GM12892 (cell line): ENCODE measurements around the gene TAOK3.
"Not testable (repeated sequence)": the region's sequence is repeated elsewhere in the genome, so short reads cannot be mapped to it uniquely, and the experiment has no call there.

Experiments used
- DNase-seq: peaks from one replicate; pipeline ENCODE4 v3.0.0; 2011; ENCODE audit not compliant: insufficient read length
- FAIRE-seq: peaks from 2 replicates; lab custom pipeline; 2011; peaks lifted over from hg19 to GRCh38; lab: Jason Lieb, UNC
- POLR2A ChIP-seq: IDR thresholded peaks from 2 replicates; pipeline ENCODE4 v1.6.1; 2011; ENCODE audit warnings: low read depth, low read length, control low read depth
- POLR2AphosphoS5 ChIP-seq: IDR thresholded peaks from 2 replicates; pipeline ENCODE4 v1.6.1; 2011; ENCODE audit warnings: low read depth, low read length, control low read depth
- TAF1 ChIP-seq: IDR thresholded peaks from 2 replicates; pipeline ENCODE4 v1.6.1; 2011; ENCODE audit warnings: low read depth, mild to moderate bottlenecking, control low read depth, low read length, borderline replicate concordance

The TAOK3 gene

GRCh38 chr12:118330421-118331018, 42.2 kb downstream of the TAOK3 start:
- FAIRE-seq (peak; percentile 78), DNase-seq (no peak)
- no peak for TF ChIP-seq POLR2A
- no peak for TF ChIP-seq TAF1
- no peak for TF ChIP-seq POLR2AphosphoS5

DNA sequence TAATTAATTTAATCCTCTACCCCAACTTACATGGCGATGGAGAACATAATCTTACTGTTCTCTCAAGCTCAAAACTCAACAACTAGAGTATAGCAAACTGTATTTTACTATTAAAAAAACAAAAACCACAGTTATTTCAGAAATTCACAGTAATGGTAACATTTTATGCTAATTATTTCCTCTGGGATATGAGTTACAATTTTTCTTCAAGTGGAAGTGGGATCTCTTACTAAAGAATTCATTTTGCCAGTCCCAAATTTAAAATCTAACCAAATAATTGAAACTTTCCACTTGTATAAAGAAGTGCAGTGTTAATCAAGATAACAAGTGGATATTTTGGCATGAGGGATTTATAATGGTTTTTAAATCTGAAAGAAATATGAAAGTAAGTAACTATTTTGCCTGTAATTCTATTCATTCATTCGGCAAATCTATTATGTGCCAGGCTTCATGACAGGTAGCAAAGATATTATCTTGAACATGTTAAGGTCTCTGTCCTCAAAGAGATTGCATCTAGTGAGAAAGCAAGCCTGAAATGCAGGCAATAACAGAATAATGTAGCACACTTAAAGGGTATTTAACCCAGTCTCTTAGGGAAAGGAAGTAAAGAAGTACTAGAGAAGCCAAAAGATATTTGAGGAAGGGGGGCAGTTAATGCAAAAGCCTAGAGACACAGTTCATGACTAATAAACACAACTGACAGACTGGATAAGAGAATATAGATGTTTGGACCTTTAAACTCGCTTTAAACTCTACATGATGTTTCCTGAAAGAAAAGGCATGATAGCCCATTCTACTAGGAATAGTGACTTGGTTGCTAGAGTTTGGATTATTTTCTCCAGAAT, 44.0 kb downstream of the TAOK3 start:
- FAIRE-seq (no peak), DNase-seq (no peak)

DNA sequence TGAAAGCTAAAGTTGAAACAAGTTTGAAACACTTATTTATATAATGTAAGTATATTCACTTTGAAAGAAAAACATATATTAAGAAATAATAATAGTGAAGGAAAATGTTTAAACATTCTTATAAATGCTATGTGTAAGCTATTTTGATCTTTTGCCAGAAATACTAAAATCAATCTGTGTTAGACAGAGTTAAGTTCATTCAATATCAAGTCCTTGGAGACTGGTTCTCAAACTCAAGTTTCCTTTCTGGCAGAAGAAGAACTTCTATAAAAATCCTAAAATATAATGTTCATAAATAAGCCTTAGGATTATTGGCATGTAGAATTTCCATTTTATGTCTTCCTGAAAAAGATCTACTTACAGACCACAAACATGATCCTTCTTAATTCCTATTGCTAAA, 45.3 kb downstream of the TAOK3 start:
- FAIRE-seq (no peak), DNase-seq (no peak)
- TF ChIP-seq TAF1 (no peak), POLR2AphosphoS5 (no peak), POLR2A (no peak)

More for the DNA sequence above, 44.0 kb downstream of the TAOK3 start:
- TF ChIP-seq POLR2AphosphoS5 (no peak), POLR2A (no peak), TAF1 (no peak)

GRCh38 chr12:118326991-118327390, 45.7 kb downstream of the TAOK3 start:
- FAIRE-seq (peak; percentile 14), DNase-seq (no peak)
- no peak for TF ChIP-seq POLR2A
- no peak for TF ChIP-seq TAF1
- no peak for TF ChIP-seq POLR2AphosphoS5

DNA sequence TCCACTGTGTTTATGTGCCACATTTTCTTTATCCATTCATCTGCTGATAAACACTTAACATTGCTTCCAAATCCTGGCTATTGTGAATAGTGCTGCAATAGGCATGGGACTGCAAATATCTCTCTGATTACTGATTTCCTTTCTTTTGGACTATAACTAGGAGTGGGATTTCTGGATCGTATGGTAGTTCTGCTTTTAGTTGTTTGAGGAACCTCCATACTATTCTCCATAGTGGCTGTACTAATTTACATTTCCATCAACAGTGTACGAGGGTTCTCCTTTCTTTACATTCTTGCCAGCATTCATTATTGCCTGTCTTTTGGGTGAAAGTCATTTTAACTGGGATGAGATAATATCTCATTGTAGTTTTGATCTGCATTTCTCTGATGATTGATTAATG, 47.6 kb downstream of the TAOK3 start:
- FAIRE-seq: no peak
- no peak for DNase-seq
- TF ChIP-seq TAF1 (no peak), POLR2AphosphoS5 (no peak), POLR2A (no peak)

DNA sequence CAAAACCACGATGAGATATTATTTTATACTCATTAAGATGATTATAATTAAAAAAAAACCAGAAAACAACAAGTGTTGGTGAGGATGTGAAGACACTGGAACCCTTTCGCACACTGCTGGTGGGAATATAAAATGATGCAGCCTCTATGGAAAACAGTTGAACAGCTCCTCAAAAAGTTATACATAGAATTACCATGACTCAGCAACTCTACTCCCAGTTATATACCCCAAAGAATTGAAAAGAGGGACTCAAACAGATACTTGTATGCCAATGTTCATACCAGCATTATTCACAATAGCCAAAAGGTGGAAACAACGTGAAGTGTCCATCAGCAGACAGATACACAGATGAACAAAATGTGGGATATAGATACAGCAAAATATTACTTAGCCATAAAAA, 53.1 kb downstream of the TAOK3 start:
- DNase-seq (no peak), FAIRE-seq (no peak)
- TF ChIP-seq TAF1 (no peak), POLR2AphosphoS5 (no peak), POLR2A (no peak)

DNA sequence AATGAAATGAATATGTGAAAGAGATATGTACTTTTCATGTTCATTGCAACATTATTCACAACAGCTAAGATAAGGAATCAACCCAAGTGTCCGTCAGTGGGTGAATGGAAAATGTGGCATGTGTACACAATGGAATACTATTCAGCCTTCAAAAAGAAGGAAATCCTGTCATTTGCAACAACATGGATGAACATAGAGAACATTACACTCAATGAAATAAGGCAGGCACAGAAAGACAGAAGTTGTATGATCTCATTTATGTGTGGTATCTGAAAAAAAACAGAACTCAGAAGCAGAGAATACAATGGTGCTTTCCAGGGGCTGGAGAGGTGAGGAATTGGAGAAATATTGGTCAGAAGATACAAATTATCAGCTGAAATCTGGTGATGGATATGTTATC, 54.0 kb downstream of the TAOK3 start:
- TF ChIP-seq POLR2A (no peak), POLR2AphosphoS5 (no peak), TAF1 (no peak)
- FAIRE-seq: peak; percentile 70
- no peak for DNase-seq

DNA sequence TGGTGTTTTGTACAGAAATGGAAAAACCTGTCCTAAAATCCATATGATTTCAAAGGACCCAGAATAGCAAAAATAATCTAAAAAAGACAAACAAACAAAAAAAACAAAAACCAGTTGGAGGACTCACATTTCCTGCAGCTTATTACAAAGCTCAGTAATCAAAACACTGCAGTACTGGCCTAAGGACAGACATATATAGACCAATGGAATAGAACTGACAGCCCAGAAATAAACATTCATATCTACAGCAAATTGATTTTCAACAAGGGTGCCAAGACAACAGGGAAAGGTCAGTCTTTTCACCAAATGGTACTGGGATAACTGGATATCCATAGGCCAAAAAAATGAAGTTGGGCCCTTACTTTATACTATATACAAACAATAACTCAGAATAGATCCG, 55.0 kb downstream of the TAOK3 start:
- DNase-seq: no peak
- TF ChIP-seq POLR2A (no peak), TAF1 (no peak), POLR2AphosphoS5 (no peak)
- no peak for FAIRE-seq

GRCh38 chr12:118315821-118316220, 56.9 kb downstream of the TAOK3 start:
- no peak for TF ChIP-seq TAF1
- TF ChIP-seq POLR2A: no peak
- FAIRE-seq (no peak), DNase-seq (no peak)

GRCh38 chr12:118312578-118312977, 60.1 kb downstream of the TAOK3 start:
- TF ChIP-seq POLR2AphosphoS5: no peak
- no peak for TF ChIP-seq POLR2A
- TF ChIP-seq TAF1: no peak
- FAIRE-seq: peak; percentile 61
- no peak for DNase-seq

DNA sequence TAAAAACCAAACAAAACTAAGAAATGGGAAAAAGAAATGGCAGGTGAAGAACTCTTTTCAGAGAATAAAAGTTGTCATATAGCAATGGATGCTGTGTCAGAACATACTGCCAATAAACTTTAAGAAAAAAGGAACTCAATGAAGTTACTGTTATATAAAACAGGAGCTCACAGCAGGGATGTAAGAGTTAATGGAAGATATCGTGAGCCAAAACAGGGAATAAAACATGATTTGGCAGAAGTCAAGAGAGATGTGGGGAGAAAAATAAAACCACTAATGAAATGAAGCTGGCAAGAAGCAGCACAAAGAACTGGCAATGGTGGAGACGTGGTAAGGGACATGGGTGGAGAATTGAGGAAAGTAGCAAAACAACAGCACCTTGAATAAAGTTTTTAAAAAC, 61.0 kb downstream of the TAOK3 start:
- DNase-seq (no peak), FAIRE-seq (no peak)
- TF ChIP-seq POLR2AphosphoS5 (no peak), TAF1 (no peak), POLR2A (no peak)

- TF ChIP-seq TAF1 (no peak), POLR2AphosphoS5 (no peak), POLR2A (no peak)
- DNase-seq (no peak), FAIRE-seq (no peak)
Measured at GRCh38 chr12:118310320-118310719, 62.4 kb downstream of the TAOK3 start.

- peak; percentile 68 for FAIRE-seq
- DNase-seq: not testable (repeated sequence)
Measured at GRCh38 chr12:118308006-118308405, 64.7 kb downstream of the TAOK3 start.
